ENCODE data around the gene EVL.

Gene EVL

GRCh38 chr14:100150932-100151587 lies 85.8 kb downstream of the EVL start:
- no peak for TF ChIP-seq ZFX (IDR thresholded peaks at IDR 0.05)
- TF ChIP-seq CTCF (conservative IDR thresholded peaks at IDR 0.05): no peak
- peak overlapping the region; percentile 71 for H3K27ac ChIP-seq

- no peak overlapping the region for H3K27ac ChIP-seq
- no peak for TF ChIP-seq ZFX (IDR thresholded peaks at IDR 0.05)
- no peak for TF ChIP-seq CTCF (conservative IDR thresholded peaks at IDR 0.05)
These were observed 86.9 kb downstream of the EVL start for GRCh38 chr14:100152091-100152490.

- no peak overlapping the region for H3K27ac ChIP-seq
- TF ChIP-seq ZFX (IDR thresholded peaks at IDR 0.05): no peak
- no peak for TF ChIP-seq CTCF (conservative IDR thresholded peaks at IDR 0.05)
These were observed 88.3 kb downstream of the EVL start for GRCh38 chr14:100153560-100153959.

GRCh38 chr14:100155049-100155621 lies 89.9 kb downstream of the EVL start:
- H3K27ac ChIP-seq: peak overlapping the region; percentile 86
- TF ChIP-seq CTCF (conservative IDR thresholded peaks at IDR 0.05): peak; percentile 90
- no peak for TF ChIP-seq ZFX (IDR thresholded peaks at IDR 0.05)

GRCh38 chr14:100155756-100156616 lies 90.8 kb downstream of the EVL start:
- H3K27ac ChIP-seq: peak overlapping the region; percentile 86
- TF ChIP-seq CTCF (conservative IDR thresholded peaks at IDR 0.05): no peak
- TF ChIP-seq ZFX (IDR thresholded peaks at IDR 0.05): no peak

GRCh38 chr14:100156776-100157175 lies 91.6 kb downstream of the EVL start:
- H3K27ac ChIP-seq: peak overlapping the region; percentile 86
- TF ChIP-seq CTCF (conservative IDR thresholded peaks at IDR 0.05) (no peak), ZFX (IDR thresholded peaks at IDR 0.05) (no peak)

GRCh38 chr14:100157548-100158232 lies 92.5 kb downstream of the EVL start:
- peak overlapping the region; percentile 86 for H3K27ac ChIP-seq

Data from C4-2B (cell line).